Caco-2 (cell line): ENCODE data around the gene AVL9. TPM values are rescaled to one million over a fixed set of nuclear protein-coding genes. Genes with fewer than 3 reads are reported as not detected.

Source experiments
- BruUV-seq: library from RNA; stranded (reverse); fragments of 400-500 nt; replicated peaks from 2 replicates; lab custom pipeline; 2021; lab: Mats Ljungman, UMichigan
- CTCF ChIA-PET: fragments of 300-600 bp; sonication (Branson Sonifier 250); formaldehyde crosslinking; loops from one replicate; lab custom pipeline; 2022; ENCODE audit warnings: antibody characterized with exemption; lab: Charles Lee
- POLR2A ChIA-PET: fragments of 300-600 bp; sonication (Branson Sonifier 250); formaldehyde crosslinking; loops from one replicate; lab custom pipeline; 2022; ENCODE audit warnings: antibody characterized with exemption; lab: Charles Lee
- DNase-seq, 2 experiments: peaks; one replicate each; pipeline versions ENCODE4 v3.0.0 to v3.0.0-alpha.2; 2020 to 2022
- H3K27me3 ChIP-seq: replicated peaks from 2 replicates; pipeline ENCODE4 v1.6.0; 2011; ENCODE audit warnings: low read length; ENCODE audit not compliant: control insufficient read depth, insufficient read depth
- H3K36me3 ChIP-seq: 2 replicates; pipeline ENCODE4 v1.5.1; 2011; ENCODE audit warnings: low read length; ENCODE audit not compliant: control insufficient read depth, insufficient read depth
- H3K4me1 ChIP-seq: fragments of 250-450 bp; sonication (Bioruptor Pico); 2 replicates; pipeline ENCODE4 v1.5.1; 2020; ENCODE audit warnings: mild to moderate bottlenecking
- H3K4me3 ChIP-seq: 2 replicates; pipeline ENCODE4 v1.5.1; 2011; ENCODE audit warnings: low read depth, mild to moderate bottlenecking, control low read depth, low read length
- H3K9me3 ChIP-seq: fragments of 250-450 bp; sonication (Bioruptor Pico); 2 replicates; pipeline ENCODE4 v1.5.1; 2020; ENCODE audit warnings: mild to moderate bottlenecking, moderate library complexity
- H3K27ac Mint-ChIP-seq: one replicate; pipeline ENCODE4 v1.8.0; 2022; ENCODE audit warnings: mixed read lengths; ENCODE audit not compliant: unreplicated experiment
- H3K27me3 Mint-ChIP-seq: one replicate; pipeline ENCODE4 v1.8.0; 2022; ENCODE audit warnings: mixed read lengths; ENCODE audit not compliant: insufficient read depth, unreplicated experiment
- H3K36me3 Mint-ChIP-seq: one replicate; pipeline ENCODE4 v1.8.0; 2022; ENCODE audit warnings: mild to moderate bottlenecking, mixed read lengths; ENCODE audit not compliant: insufficient read depth, unreplicated experiment
- H3K4me1 Mint-ChIP-seq: one replicate; pipeline ENCODE4 v1.8.0; 2022; ENCODE audit warnings: low read depth, mixed read lengths; ENCODE audit not compliant: unreplicated experiment
- H3K4me3 Mint-ChIP-seq: one replicate; pipeline ENCODE4 v1.8.0; 2022; ENCODE audit warnings: mild to moderate bottlenecking, moderate library complexity, mixed read lengths; ENCODE audit not compliant: unreplicated experiment
- H3K9me3 Mint-ChIP-seq: one replicate; pipeline ENCODE4 v1.8.0; 2022; ENCODE audit warnings: mixed read lengths; ENCODE audit not compliant: unreplicated experiment
- intact Hi-C: fragments of 100-400 bp; cut with micrococcal nuclease; formaldehyde crosslinking; loops from one replicate; pipeline ENCODE4 v1.10.0; 2022; ENCODE audit not compliant: unreplicated experiment
- total RNA-seq: library from RNA; stranded (reverse); gene quantifications from 2 replicates; pipeline ENCODE4 v1.2.3, GENCODE V29; 2022
- TF ChIP-seq, protein P1 (sequence below), 2 experiments: fragments of 200-600 bp in 1 of 2; IDR thresholded peaks; 1 replicate in 1 of 2; 2 replicates in 1 of 2; pipeline versions ENCODE4 v1.5.1 to v1.8.0; 2011 to 2022; ENCODE audit warnings: antibody characterized with exemption in 1 of 2, control low read depth in 1 of 2, inconsistent platforms in 1 of 2, low read depth in 1 of 2, low read length in 1 of 2, mild to moderate bottlenecking in 1 of 2, moderate library complexity in 1 of 2; ENCODE audit not compliant: insufficient read depth in 1 of 2, severe bottlenecking in 1 of 2, unreplicated experiment in 1 of 2

The AVL9 gene
- total RNA-seq, 1 experiment from 2014 or later: 39.7 TPM

GRCh38 chr7:32476816-32477648, 18.3 kb upstream of the AVL9 start:
- Mint-ChIP-seq H3K9me3 (no peaks in the 10 kb centered on the region), H3K36me3 (no peaks in the 10 kb centered on the region), H3K27me3 (no peaks in the 10 kb centered on the region), H3K4me1 (peaks cover 7% of the 10 kb centered on the region), H3K4me3 (no peak overlapping the region), H3K27ac (no peak overlapping the region)
- TF ChIP-seq, protein P1, sequence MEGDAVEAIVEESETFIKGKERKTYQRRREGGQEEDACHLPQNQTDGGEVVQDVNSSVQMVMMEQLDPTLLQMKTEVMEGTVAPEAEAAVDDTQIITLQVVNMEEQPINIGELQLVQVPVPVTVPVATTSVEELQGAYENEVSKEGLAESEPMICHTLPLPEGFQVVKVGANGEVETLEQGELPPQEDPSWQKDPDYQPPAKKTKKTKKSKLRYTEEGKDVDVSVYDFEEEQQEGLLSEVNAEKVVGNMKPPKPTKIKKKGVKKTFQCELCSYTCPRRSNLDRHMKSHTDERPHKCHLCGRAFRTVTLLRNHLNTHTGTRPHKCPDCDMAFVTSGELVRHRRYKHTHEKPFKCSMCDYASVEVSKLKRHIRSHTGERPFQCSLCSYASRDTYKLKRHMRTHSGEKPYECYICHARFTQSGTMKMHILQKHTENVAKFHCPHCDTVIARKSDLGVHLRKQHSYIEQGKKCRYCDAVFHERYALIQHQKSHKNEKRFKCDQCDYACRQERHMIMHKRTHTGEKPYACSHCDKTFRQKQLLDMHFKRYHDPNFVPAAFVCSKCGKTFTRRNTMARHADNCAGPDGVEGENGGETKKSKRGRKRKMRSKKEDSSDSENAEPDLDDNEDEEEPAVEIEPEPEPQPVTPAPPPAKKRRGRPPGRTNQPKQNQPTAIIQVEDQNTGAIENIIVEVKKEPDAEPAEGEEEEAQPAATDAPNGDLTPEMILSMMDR (IDR thresholded peaks at IDR 0.05; ENCODE audit: insufficient read depth in 1 of 2, low read depth in 1 of 2, low read length in 1 of 2, severe bottlenecking in 1 of 2, unreplicated experiment in 1 of 2): no peak
- Histone ChIP-seq H3K27me3 (no peaks in the 10 kb centered on the region), H3K36me3 (no peaks in the 10 kb centered on the region), H3K4me1 (peaks cover 5% of the 10 kb centered on the region; the same call in 1 of the 2 replicates), H3K9me3 (no peaks in the 10 kb centered on the region), H3K4me3 (no peak overlapping the region)
- no peak for DNase-seq
- ChIA-PET POLR2A (no interaction called here), CTCF (interaction anchor here (0.5 to 3.4 kb wide), 2 partner anchors 100 to 266 kb away, joined by 3 to 32 read pairs; no protein-coding TSS in a partner anchor)
- BruUV-seq: no TSS peak
- intact Hi-C loops: loop anchor here (5.0 to 10.0 kb wide), 3 partner anchors 85 to 732 kb away; no protein-coding TSS in a partner anchor

DNA sequence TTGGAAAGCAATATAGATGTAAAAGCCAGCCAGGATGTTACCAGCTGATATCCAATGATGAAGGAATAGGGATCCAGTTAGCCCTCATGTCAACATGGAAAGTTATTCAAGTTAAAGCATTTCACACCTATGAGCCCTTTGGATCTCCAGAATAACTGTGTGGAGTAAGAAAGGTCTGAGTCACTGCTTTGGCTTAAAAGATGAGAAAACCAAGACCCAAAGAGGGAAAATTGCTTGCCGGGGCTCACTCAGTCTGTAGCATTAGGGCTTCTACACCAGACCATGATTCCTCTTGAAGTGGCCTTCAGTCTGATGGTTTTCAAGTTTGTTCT, 17.7 kb upstream of the AVL9 start:
- H3K36me3 ChIP-seq: no peaks in the 10 kb centered on the region
- ChIA-PET POLR2A (no interaction called here), CTCF (interaction anchor here (3.4 kb wide), 1 partner anchor 267 kb away, joined by 32 read pairs; no protein-coding TSS in a partner anchor)
- Mint-ChIP-seq H3K9me3 (no peaks in the 10 kb centered on the region), H3K36me3 (no peaks in the 10 kb centered on the region), H3K4me1 (peaks cover 7% of the 10 kb centered on the region), H3K4me3 (no peak overlapping the region), H3K27ac (no peak overlapping the region), H3K27me3 (no peaks in the 10 kb centered on the region)
- no peaks in the 10 kb centered on the region for H3K9me3 ChIP-seq
- DNase-seq: no peak
- H3K27me3 ChIP-seq: no peaks in the 10 kb centered on the region
- no peak overlapping the region for H3K4me3 ChIP-seq
- BruUV-seq: no TSS peak
- TF ChIP-seq, protein P1 (IDR thresholded peaks at IDR 0.05; ENCODE audit: insufficient read depth in 1 of 2, low read depth in 1 of 2, low read length in 1 of 2, severe bottlenecking in 1 of 2, unreplicated experiment in 1 of 2): no peak
- intact Hi-C loops: loop anchor here (5.0 to 10.0 kb wide), 3 partner anchors 85 to 733 kb away; no protein-coding TSS in a partner anchor
- peaks cover 5% of the 10 kb centered on the region; the same call in 1 of the 2 replicates for H3K4me1 ChIP-seq

GRCh38 chr7:32479574-32480200, 15.6 kb upstream of the AVL9 start:
- Mint-ChIP-seq H3K4me3 (no peak overlapping the region), H3K27ac (no peak overlapping the region), H3K4me1 (peaks cover 3% of the 10 kb centered on the region), H3K27me3 (no peaks in the 10 kb centered on the region), H3K9me3 (no peaks in the 10 kb centered on the region), H3K36me3 (no peaks in the 10 kb centered on the region)
- Histone ChIP-seq H3K9me3 (no peaks in the 10 kb centered on the region), H3K4me3 (no peak overlapping the region), H3K36me3 (no peaks in the 10 kb centered on the region), H3K4me1 (peaks cover 5% of the 10 kb centered on the region; the same call in 1 of the 2 replicates), H3K27me3 (no peaks in the 10 kb centered on the region)
- CTCF ChIA-PET: interaction anchor here (0.6 to 3.4 kb wide), 8 partner anchors 10 to 736 kb away, joined by 3 to 32 read pairs (median 3); partner anchors contain the start of gene LSM5
- BruUV-seq: no TSS peak
- POLR2A ChIA-PET: no interaction called here
- peak in 1 of 2 experiments; percentile 54 for DNase-seq
- TF ChIP-seq, protein P1 (IDR thresholded peaks at IDR 0.05; ENCODE audit: insufficient read depth in 1 of 2, low read depth in 1 of 2, low read length in 1 of 2, severe bottlenecking in 1 of 2, unreplicated experiment in 1 of 2): peak; percentile 86 to 95
- intact Hi-C loops: loop anchor here (1.0 to 10.0 kb wide), 4 partner anchors 87 to 735 kb away; no protein-coding TSS in a partner anchor
